GM12878 (cell line): ENCODE measurements around the gene TYK2. TPM values are rescaled to one million over a fixed set of nuclear protein-coding genes. Genes with fewer than 3 reads are reported as not detected.

Source experiments
- EED ChIP-seq: sonication (generic); IDR thresholded peaks from 2 replicates; pipeline ENCODE4 v1.6.1; 2016; ENCODE audit warnings: antibody characterized with exemption, low read depth
- EP300 ChIP-seq, 2 experiments: fragments of 150-350 bp in 1 of 2; IDR thresholded peaks; 2 replicates each; pipeline ENCODE4 v1.6.1; 2011 to 2012; ENCODE audit warnings: low read depth in 2 of 2, low read length in 2 of 2, borderline replicate concordance in 1 of 2, improper control_type of control experiment in 1 of 2, inconsistent platforms in 1 of 2; ENCODE audit not compliant: control insufficient read depth in 1 of 2
- ESRRA ChIP-seq: IDR thresholded peaks from 2 replicates; pipeline ENCODE4 v1.6.1; 2012; ENCODE audit warnings: mild to moderate bottlenecking, low read length, improper control_type of control experiment
- IRF4 ChIP-seq: IDR thresholded peaks from 2 replicates; pipeline ENCODE4 v1.6.1; 2011; ENCODE audit warnings: low read depth, low read length
- MEF2B ChIP-seq: fragments of 450-650 bp; IDR thresholded peaks from 2 replicates; pipeline ENCODE4 v1.6.1; 2018; ENCODE audit warnings: mild to moderate bottlenecking, moderate library complexity; ENCODE audit not compliant: partially characterized antibody, poor library complexity, severe bottlenecking
- MXI1 ChIP-seq: fragments of 150-350 bp; IDR thresholded peaks from 2 replicates; pipeline ENCODE4 v1.6.1; 2011; ENCODE audit warnings: low read depth, mild to moderate bottlenecking, inconsistent platforms, low read length, improper control_type of control experiment
- MYB ChIP-seq: fragments of 150-350 bp; IDR thresholded peaks from 2 replicates; pipeline ENCODE4 v1.6.1; 2014; ENCODE audit warnings: mild to moderate bottlenecking, low read depth, low read length, borderline replicate concordance
- NR2C1 ChIP-seq: fragments of 450-650 bp; IDR thresholded peaks from 2 replicates; pipeline ENCODE4 v1.6.1; 2017; ENCODE audit warnings: antibody characterized with exemption, mild to moderate bottlenecking, moderate library complexity
- NRF1 ChIP-seq: conservative IDR thresholded peaks from 2 replicates; pipeline ENCODE4 v1.6.1; 2011; ENCODE audit warnings: mild to moderate bottlenecking, low read depth, low read length, improper control_type of control experiment
- PAX8 ChIP-seq: fragments of 450-650 bp; IDR thresholded peaks from 2 replicates; pipeline ENCODE4 v1.6.1; 2017; ENCODE audit warnings: mild to moderate bottlenecking, moderate library complexity
- RAD21 ChIP-seq: IDR thresholded peaks from 2 replicates; pipeline ENCODE4 v1.6.1; 2011; ENCODE audit warnings: mild to moderate bottlenecking, low read depth, low read length, moderate library complexity; ENCODE audit not compliant: insufficient read depth
- RB1 ChIP-seq: fragments of 450-650 bp; formaldehyde crosslinking; IDR thresholded peaks from 2 replicates; pipeline ENCODE4 v1.6.1; 2017; ENCODE audit warnings: mild to moderate bottlenecking, borderline replicate concordance
- REST ChIP-seq: IDR thresholded peaks from 2 replicates; pipeline ENCODE4 v1.6.1; 2012; ENCODE audit warnings: mild to moderate bottlenecking, low read depth, low read length
- RUNX3 ChIP-seq: IDR thresholded peaks from 2 replicates; pipeline ENCODE4 v1.6.1; 2012; ENCODE audit warnings: low read length, inconsistent platforms
- SIX5 ChIP-seq: IDR thresholded peaks from 2 replicates; pipeline ENCODE4 v1.6.1; 2011; ENCODE audit warnings: mild to moderate bottlenecking, low read depth, low read length, moderate library complexity; ENCODE audit not compliant: severe bottlenecking
- SREBF2 ChIP-seq: IDR thresholded peaks from 2 replicates; pipeline ENCODE4 v1.6.1; 2012; ENCODE audit warnings: mild to moderate bottlenecking, low read length
- STAT3 ChIP-seq: IDR thresholded peaks from 2 replicates; pipeline ENCODE4 v1.6.1; 2011; ENCODE audit warnings: low read depth, low read length, improper control_type of control experiment
- polyA plus RNA-seq, 11 experiments: library from polyadenylated mRNA; depleted of rRNA in 4 of 11; unstranded in 6 of 11; stranded (reverse) in 5 of 11; fragments of >200 nt; fragmentation: Nextera tagmentation in 4 of 11; fragmentation: Illumina TruSeq in 1 of 11; extraction: Ambion mirVana in 4 of 11; extraction: Trizol in 1 of 11; gene quantifications; 1 replicate in 1 of 11; 2 replicates in 10 of 11; pipeline versions ENCODE4 v1.2.1 to v1.2.3, GENCODE V29; 2011 to 2016; ENCODE audit warnings: inconsistent platforms in 2 of 11, missing spikeins in 2 of 11, low read depth in 1 of 11
- total RNA-seq, 4 experiments: library from RNA; depleted of rRNA in 3 of 4; stranded (reverse); fragments of >200 nt in 3 of 4; fragmentation: Illumina TruSeq in 1 of 4; extraction: Trizol in 1 of 4; gene quantifications; 2 replicates each; pipeline versions ENCODE4 v1.2.1 to v1.2.3, GENCODE V29; 2013 to 2021
- TF ChIP-seq, protein P1 (sequence below): IDR thresholded peaks from 2 replicates; pipeline ENCODE4 v1.6.1; 2012; ENCODE audit warnings: low read length, inconsistent platforms
- TF ChIP-seq, protein P2 (sequence below): IDR thresholded peaks from 2 replicates; pipeline ENCODE4 v1.6.1; 2012; ENCODE audit warnings: low read depth, low read length, improper control_type of control experiment
- TF ChIP-seq, protein P3 (sequence below): fragments of 450-650 bp; IDR thresholded peaks from 2 replicates; pipeline ENCODE4 v1.6.1; 2018; ENCODE audit warnings: borderline replicate concordance, mild to moderate bottlenecking; ENCODE audit not compliant: partially characterized antibody

TYK2 gene
- total and polyA plus RNA-seq, 10 of the 15 experiments (the other 5 are each of a cell fraction or from before 2014, with no cell fraction given): 36.4 to 364 (median 179) TPM

GRCh38 chr19:10380313-10381102, at the start of gene TYK2 (continued):
- TF ChIP-seq RAD21 (no peak), IRF4 (no peak), EP300 (IDR thresholded peaks at IDR 0.05; ENCODE audit: borderline replicate concordance in 1 of 2, control insufficient read depth in 1 of 2, low read depth in 2 of 2, low read length in 2 of 2) (peak; percentile 6 to 55; a peak in 3 of 4 replicates), MEF2B (peak; percentile 19), ESRRA (no peak), NR2C1 (0 out of 2 replicates have a peak, but pooled peaks have one; percentile 33), REST (no peak), RB1 (peak; percentile 35; the same call in 1 of the 2 replicates), PAX8 (no peak), RUNX3 (peak; percentile 67), SIX5 (no peak), STAT3 (no peak), EED (no peak; the same call in 1 of the 2 replicates), NRF1 (no peak), SREBF2 (peak; percentile 86), MXI1 (peak; percentile 82; the same call in 1 of the 2 replicates), MYB (no peak)
- TF ChIP-seq, protein P1, sequence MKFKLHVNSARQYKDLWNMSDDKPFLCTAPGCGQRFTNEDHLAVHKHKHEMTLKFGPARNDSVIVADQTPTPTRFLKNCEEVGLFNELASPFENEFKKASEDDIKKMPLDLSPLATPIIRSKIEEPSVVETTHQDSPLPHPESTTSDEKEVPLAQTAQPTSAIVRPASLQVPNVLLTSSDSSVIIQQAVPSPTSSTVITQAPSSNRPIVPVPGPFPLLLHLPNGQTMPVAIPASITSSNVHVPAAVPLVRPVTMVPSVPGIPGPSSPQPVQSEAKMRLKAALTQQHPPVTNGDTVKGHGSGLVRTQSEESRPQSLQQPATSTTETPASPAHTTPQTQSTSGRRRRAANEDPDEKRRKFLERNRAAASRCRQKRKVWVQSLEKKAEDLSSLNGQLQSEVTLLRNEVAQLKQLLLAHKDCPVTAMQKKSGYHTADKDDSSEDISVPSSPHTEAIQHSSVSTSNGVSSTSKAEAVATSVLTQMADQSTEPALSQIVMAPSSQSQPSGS: no peak
- TF ChIP-seq, protein P2, sequence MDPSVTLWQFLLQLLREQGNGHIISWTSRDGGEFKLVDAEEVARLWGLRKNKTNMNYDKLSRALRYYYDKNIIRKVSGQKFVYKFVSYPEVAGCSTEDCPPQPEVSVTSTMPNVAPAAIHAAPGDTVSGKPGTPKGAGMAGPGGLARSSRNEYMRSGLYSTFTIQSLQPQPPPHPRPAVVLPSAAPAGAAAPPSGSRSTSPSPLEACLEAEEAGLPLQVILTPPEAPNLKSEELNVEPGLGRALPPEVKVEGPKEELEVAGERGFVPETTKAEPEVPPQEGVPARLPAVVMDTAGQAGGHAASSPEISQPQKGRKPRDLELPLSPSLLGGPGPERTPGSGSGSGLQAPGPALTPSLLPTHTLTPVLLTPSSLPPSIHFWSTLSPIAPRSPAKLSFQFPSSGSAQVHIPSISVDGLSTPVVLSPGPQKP: no peak
- TF ChIP-seq, protein P3, sequence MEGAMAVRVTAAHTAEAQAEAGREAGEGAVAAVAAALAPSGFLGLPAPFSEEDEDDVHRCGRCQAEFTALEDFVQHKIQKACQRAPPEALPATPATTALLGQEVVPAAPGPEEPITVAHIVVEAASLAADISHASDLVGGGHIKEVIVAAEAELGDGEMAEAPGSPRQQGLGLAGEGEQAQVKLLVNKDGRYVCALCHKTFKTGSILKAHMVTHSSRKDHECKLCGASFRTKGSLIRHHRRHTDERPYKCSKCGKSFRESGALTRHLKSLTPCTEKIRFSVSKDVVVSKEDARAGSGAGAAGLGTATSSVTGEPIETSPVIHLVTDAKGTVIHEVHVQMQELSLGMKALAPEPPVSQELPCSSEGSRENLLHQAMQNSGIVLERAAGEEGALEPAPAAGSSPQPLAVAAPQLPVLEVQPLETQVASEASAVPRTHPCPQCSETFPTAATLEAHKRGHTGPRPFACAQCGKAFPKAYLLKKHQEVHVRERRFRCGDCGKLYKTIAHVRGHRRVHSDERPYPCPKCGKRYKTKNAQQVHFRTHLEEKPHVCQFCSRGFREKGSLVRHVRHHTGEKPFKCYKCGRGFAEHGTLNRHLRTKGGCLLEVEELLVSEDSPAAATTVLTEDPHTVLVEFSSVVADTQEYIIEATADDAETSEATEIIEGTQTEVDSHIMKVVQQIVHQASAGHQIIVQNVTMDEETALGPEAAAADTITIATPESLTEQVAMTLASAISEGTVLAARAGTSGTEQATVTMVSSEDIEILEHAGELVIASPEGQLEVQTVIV: peak; percentile 14
